NCI-H510A (cell line): Measurements from ENCODE around the gene PSMC1.
"Not testable (repeated sequence)": the region's sequence is repeated elsewhere in the genome, so short reads cannot be mapped to it uniquely, and the experiment has no call there.

Experiments used
- DNase-seq: peaks from one replicate; lab custom pipeline; 2025; lab: John Stamatoyannopoulos, UW

Gene PSMC1

DNA sequence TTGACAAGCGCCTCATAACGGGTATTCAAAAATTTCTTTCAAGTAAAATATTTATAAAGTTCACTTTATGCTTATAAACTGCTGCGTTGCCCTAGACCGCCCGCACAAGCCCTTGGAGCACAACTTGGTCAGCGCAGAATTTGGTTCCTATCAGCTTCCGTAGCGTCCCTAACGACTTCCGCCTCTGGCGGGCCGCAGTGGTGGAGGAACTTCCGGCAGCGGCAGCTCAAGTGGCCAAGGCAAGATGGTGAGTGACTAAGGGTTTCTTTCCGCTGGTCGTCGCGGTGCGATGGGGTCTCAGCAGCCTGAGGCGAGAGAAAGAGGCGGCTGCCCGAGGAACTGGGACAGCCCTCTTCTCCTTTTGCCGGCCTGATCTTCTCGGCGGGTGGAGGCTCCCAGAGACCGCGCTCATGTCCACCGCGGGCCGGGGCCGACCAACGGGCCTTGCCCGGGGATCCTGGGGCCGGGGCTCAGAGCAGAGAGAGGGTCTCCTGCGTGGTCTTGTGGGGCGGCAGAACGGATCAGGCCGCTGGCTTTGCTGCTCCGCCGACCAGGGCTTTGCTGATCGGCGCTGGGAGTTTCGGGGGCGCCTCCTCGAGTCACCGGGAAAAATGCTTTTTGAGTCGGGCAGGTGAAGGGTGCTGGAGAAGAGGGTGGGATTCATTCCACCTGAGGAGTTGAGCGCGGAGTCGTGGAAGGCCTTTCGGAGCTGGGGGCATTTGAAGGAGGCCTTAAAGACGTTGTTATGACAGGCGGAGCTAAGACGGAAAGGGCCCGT lies at the start of gene PSMC1:
Gene PSMC1, plus strand, starts transcription at position 200 of the 778 bp plus-strand sequence. Its CDS starts 45 bp downstream, at position 245.
- peak; percentile 87 for DNase-seq

DNA sequence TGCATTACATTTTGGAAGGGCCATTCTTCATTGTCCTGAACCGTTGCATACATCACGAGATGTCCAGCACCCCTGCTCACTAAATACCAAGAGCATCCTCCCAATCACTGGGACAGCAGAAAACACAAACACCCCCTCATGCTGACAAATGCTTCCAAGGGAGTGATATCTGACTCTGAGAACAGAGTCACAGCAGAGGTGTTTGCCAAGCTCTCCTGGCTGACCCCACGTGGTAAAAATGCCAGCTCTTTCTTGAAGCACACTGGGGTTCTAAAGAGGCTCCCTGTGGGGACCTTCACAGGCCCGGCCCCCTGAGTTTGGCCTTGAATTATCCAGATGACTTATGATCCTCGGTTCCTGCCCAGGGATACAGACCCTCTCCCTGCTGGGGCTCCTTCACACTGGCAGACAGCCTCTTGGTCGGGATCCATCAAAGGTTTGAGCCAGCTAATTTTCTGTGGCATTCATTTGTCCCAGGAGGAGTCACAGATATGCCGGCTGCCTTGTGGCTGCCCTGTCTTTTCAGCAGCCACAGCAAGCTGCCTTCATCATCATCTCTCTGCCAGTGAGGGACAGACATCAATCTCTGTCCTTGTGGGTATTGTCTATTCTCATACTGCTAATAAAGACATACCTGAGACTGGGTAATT lies 43.1 kb upstream of the PSMC1 start:
- DNase-seq = no peak

DNA sequence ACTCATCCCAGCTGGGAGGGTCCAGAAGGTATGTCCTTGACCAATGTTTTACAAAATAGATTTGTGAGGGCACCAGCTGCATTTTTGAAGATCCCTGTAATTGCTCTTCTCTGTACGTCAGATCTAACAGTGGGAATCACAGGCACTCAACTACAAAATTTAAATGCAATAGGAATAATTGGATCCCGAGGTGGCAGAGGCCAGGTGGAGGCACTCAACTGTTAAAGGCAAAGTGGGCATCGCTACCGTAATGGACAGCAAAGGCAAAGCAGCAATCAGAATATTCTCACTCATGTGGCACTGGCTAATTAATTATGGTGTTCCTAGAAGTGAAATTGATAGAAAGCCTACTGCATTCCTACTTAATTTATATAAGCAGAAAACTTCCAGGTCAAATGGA lies 27.9 kb upstream of the PSMC1 start:
- DNase-seq = no peak

DNA sequence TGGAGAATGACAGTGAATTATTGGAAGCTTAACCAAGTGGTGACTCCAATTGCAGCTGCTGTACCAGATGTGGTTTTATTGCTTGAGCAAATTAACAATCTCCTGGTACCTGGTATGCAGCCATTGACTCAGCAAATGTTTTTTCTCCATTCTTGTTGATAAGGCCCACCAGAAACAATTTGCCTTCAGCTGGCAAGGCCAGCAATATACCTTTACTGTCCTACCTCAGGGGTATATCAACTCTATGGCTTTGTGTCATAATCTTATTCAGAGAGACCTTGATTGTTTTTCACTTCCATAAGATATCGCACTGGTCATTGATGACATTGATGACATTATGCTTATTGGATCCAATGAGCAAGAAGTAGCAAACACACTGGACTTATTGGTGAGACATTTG lies 26.4 kb upstream of the PSMC1 start:
- not testable (repeated sequence) for DNase-seq

DNA sequence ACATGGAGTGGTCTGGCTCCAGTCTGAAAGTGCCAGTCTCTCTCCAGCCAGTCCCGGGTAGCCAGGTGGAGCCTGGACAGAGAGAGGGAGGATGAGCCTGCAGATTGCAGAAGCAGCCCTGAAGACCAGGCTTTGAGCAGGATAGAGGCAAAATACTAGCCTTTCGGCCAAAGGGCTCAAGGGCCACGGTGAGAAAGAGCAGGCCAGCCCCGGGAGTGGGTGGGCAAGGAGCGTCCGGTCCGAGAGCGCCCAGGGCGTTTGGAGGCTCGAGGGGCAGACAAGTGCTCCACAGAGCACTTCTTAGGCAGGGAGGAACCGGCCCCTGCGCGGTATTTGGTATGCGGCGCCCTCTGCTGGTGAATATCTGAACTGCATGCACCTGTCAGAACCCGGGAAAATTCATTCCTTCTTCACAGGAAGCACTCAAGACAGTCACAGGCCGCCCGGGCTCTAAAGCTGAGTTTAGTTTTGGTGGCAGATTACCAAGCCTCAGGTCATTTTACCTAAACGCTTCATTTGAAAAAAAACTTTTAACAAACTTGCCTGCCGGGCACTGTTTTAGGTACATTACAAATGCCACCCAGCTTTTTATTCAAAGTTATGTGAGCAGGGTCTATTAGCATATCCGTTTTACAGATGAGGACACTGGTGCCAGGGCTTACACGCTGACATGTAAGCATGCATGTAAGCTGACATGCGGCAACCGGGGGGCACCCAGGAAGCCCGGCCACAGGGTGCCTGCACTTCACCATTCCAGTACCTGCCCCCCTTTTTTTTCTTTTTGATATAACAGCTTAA lies 21.0 kb upstream of the PSMC1 start:
- DNase-seq = peak; percentile 20

DNA sequence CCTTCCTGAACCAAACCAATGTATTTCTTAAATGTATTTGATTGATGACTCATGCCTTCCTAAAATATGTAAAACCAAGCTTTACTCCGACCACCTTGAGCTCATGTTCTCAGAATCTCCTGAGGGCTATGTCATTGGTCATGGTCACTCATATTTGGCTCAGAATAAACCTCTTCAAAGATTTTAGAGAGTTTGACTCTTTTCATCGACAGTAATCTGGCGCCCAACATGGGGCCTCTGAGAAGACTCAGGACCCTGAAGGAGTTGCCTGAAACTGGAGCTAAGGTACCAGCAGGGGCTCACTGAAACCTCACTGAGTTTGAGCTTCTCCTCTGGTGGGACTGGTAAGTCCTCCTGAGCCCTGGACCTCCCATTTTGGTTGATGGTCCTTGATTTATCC lies 17.2 kb upstream of the PSMC1 start:
- DNase-seq = no peak

DNA sequence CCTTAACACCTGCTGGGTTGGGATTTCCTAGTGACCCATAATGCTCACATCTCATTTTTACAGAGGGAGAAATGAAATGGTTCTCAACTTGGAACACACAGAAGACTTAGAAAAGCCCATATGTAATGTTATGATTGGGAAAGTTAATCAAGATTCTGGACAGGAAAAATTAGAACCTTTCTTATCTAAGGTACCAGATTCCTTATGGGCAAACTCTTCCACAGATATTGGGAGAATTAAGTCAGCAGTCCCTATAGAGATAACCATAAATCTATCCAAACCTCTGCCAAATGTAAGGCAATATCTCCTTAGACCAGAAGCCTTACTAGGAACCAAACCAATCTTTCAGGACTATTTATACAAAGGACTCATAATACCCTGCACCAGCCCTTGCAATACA lies 13.9 kb upstream of the PSMC1 start:
- no peak for DNase-seq

DNA sequence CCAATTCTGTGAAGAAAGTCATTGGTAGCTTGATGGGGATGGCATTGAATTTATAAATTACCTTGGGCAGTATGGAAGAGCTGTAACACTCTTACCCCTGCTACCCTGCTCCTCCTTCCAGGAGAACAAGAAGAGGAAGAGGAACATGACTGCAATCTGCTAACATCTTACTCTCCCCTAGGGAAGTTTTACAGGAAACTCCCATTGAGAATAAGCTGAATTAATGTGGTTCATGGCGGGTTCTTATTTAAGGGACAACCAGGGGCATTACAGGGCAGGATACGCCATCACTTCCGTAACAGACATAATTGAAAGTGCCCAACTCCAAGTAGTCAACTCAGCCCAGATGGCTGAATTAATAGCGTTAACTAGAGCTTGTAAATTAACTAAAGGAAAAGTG lies 9.4 kb upstream of the PSMC1 start:
- DNase-seq = no peak

DNA sequence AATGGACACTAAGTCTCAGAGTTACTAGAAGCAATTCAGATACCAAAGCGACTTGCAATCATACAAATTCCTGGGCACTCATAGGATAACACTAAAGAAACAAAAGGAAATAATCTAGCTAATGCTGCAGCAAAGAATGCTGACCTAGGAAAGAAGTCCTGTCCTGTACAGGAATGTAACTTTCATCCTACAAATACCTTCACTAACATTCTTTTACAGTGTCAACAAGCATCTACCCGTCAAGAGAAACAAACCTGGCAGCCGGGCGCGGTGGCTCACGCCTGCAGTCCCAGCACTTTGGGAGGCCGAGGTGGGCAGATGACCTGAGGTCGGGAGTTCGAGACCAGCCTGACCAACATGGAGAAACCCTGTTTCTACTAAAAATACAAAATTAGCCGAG lies 8.9 kb upstream of the PSMC1 start:
- DNase-seq = not testable (repeated sequence)

DNA sequence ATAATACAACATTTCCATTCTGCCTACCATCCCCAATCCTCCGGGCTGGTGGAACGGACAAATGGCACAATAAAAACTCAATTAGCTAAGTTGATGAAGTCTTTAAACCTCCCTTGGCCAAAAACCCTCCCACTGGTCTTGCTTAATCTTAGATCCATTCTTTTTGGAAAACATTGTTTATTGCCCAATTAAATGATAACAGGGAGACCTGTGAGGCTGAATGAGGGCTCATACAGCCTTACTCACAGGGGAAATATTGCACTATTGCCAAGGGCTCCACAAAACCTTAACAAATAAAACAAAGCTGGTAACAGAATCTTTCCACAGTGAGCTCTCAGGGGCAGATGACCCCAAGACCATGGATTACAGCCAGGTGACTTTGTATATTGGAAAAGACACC lies 7.8 kb upstream of the PSMC1 start:
- DNase-seq = no peak

DNA sequence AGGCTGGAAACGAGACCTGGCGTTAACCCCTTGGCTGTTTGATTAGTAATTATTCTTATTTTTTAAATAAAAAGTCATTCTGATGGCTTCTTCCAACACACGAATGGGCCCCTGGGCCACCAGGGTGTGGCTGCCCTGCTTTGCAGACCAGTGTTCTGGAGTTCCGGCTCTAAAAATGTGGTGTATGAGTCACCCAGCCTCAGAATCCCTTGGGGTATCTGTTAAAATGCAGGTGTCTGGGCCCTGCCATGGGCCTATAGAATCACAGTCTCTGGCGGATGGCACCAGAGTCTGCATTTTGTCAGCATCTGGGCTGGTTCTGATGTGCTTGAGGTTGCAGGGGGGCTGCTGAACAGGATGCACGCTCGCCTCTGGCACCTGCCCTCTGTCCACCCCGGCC lies 2.5 kb upstream of the PSMC1 start:
- no peak for DNase-seq

DNA sequence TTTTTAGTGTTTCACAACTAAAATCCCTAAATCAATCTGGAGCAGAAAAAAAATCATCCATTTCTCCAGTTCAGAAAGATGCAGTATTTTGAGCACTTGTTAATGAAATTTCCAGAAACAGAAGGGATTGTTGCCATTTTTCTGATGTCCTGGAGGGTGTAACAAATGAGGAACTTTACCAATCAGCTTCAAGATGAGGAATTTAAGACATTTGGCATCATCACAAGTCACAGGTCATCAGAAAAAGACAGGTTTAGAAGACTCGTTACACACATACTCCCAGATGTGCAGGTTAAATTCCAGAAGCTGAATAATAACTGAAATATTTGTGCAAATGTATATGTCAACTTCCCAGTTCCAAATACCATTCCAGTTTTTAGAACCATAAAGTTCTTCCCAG lies 482 bp upstream of the PSMC1 start:
- DNase-seq = no peak

DNA sequence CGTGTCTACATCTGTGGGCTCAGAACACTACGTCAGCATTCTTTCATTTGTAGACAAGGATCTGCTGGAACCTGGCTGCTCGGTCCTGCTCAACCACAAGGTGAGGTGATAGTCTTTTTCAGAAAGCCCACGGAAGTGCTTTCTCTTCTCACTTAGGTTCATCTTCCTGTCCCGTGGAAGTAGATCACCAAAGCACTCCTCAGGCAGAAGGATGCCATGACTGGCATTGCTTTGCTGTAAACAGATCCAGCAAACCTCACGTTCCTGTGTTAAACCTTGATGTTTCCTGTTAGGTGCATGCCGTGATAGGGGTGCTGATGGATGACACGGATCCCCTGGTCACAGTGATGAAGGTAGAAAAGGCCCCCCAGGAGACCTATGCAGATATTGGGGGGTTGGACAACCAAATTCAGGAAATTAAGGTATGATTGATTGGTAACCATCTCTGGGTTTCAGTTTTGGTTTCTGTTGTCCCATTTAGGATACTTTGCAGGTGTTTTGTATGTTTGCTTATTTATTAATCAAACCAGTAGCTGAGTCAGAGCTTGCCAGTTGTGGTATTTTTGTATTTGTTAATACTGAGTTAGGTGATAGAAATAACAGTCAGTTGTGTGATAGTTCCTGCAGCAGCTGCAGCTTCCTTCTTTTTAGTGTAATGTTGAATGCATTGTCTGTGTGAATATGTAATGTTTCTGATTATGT lies 7.5 kb downstream of the PSMC1 start:
- no peak for DNase-seq

DNA sequence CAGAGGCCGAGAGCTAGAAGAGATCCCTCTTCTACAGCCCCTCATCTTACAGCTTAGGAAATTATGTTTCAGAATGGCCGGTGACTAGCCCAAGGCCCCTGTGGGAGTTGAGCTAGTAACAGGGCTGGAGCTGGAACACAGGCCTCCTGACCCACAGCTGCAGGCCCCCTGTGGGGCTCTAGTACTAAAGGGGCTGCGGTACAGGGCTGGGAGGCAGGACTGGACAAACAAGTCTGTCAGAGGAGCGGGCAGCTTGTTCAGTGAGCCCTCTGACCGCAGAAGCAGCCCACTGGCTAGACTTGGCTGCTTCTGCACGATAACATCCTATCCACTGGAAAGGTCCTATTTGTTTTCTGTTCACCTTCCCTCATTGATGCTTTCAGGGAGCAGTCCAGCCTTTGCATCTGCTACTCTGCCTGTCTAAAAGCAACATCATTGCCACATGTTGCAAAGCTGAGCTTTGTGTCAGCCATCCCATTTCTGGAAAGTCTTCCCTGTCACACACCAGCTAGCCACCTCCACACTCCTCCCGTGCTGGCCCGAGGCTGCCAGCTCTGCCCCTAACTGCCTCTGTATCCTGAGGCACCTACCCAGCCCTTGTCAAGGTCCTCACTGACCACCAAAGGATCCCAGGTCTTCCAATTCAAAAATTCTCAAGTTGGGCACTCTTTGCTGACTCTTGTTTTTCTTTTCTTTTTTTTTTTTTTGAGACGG lies 10.2 kb downstream of the PSMC1 start:
- DNase-seq = no peak

DNA sequence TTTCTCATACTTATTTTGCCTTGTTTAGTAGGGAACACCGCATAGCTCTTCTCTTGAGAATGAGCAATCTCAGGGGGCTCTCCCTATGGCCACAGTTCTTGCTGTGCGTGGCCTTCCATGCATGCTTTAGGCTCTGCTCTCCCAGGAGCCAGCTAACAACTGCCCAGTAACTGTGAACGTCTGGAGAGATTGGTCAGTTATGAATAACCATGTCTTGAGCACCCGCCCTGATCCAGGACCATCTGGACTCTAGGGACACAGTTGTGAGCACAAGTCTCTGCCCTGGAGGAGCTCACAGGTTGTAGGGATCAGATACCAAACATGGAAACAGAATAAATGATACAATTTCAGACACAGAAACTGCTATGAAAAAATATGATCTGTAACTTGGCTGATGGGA lies 12.1 kb downstream of the PSMC1 start:
- DNase-seq = no peak

DNA sequence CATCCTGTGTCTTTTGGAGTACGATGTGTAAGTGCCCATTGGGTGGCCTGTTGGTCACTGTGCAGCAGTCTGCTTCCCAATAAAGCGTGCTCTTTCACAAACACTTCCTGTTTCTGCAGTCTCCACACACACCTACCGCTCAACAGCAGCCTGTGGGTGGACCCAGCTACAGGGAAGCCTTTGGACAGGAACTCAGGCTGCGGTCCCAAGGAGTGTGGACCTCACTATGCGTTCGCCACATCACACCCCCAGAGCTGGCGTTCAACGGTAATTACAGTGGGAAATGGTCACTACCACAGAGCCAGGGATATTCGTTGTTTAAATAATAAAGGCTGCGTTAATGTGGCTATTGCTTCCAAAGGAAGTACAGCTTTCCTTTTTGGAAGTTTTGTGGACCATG lies 16.2 kb downstream of the PSMC1 start:
- no peak for DNase-seq

DNA sequence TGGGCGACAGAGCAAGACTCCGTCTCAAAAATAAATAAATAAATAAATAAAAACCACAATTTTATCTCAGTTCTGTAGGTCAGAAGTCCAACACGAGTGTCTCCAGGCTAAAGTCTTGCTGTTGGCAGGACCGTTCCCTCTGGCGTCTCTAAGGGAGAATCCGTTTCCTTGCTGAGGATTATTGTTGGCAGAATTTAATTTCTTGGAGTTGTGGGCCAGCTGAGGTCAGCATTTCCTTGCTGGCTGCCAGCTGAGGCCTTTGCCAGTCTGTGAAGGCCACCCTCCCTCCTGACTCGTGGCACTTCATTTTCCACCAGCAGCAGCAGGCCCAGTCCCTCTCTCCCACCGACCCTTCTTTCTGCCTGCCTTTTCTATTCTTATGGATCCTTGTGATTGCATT lies 17.2 kb downstream of the PSMC1 start:
- DNase-seq = no peak

DNA sequence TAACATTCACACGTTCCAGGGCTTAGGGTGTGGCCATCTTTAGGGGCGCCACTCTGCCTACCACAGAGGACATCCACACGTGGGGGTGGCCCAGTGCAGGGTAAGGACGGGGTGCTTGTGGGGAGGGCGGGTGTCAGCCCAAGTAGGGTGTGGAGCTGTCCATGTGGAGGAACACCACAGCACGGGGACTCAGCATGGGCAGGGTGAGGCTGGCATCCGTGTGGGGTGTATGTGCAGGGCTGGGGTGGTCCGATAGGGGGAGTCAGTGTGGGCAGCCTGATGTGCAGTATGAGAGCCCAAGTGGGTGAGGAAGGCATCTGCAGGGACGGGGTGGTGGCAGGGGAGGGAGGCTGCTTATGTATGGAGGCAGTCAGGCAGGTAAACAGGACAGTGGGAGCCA lies 17.7 kb downstream of the PSMC1 start:
- DNase-seq = no peak

DNA sequence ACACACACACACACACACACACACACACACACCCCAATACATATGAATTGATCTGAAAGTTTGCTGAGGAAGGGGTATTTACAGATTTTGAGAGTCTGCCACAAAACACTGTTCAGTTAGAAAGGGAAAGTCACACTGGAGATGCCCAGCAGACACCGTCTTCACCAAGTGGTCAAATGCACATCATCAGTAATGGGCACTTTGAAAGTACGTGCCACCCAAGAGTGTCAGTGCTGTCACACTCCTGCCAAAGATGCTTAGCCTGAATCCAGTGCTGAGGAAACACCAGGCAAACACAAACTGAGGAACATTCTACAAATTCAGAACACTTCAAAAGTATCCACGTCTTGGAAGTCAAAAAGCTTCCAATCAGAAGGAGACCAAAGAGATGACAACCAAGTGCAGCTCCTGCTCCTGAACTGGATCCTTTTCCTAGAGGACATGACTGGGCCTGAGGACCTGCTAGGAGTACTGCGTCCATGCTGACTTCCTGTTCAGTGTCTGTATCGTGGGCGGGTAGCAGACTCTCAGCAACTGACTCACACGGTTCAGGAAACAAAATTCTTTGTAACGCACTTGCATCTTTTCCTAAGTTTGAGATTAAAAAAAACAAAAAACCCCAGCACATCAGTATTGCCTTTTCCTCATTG lies 18.6 kb downstream of the PSMC1 start:
- DNase-seq = no peak

DNA sequence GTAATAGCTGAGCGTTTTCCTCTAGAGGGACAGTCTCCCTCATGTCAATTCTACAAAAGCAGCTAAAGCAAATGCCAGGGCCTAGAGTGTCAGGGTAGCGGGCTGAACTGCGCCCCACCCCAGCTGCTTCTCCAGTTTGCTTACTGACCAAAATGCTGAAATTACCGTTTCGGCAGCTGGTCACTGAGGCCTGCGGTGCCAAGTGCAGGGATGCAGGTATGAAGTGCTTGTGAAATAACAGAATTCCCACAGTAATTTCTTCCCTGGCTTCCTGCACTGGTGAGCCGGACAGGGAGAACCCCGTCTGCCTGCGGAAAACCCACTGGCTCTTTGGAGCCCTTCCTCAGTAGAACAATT lies 19.1 kb downstream of the PSMC1 start:
- no peak for DNase-seq

DNA sequence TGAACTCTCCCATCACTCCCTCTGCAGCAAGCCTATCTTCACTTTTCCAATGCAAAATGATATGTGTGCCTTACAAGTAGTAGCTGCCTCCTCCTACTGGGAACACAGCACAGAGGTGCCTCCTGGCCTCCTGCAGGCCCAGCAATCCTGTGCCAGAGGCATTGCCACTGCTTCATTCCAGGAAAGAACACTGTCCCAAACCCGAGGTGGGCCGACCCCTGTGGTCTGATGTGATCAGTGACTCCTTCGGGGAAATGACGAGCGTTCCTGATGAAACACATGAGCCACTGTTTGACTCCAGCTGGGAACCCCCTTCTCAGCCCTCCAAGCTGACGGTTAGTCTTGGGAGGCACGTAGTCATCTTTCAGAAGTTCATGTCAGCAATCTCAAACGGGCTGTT lies 19.5 kb downstream of the PSMC1 start:
- DNase-seq = no peak
